Measurements from ENCODE around the gene BCL2L2. TPM values are rescaled to one million over a fixed set of nuclear protein-coding genes. Genes with fewer than 3 reads are reported as not detected.

BCL2L2 gene
- total and polyA plus RNA-seq, 9 of the 15 experiments (the other 6 are each of a cell fraction or from before 2014, with no cell fraction given) = 2.6 to 32.5 (median 14.7) TPM

- no peak for TF ChIP-seq ZNF778 (CRISPR knock-in tag; IDR thresholded peaks at IDR 0.05)
- TF ChIP-seq THRAP3 (IDR thresholded peaks at IDR 0.05; ENCODE audit: borderline replicate concordance) = no peak; the same call in 1 of the 2 replicates
- TF ChIP-seq SMAD4 (CRISPR knock-in tag; conservative IDR thresholded peaks at IDR 0.05) = peak; percentile 42; the same call in 1 of the 2 replicates
- peak; percentile 39; the same call in 1 of the 2 replicates for TF ChIP-seq MAX (CRISPR knock-in tag; IDR thresholded peaks at IDR 0.05)
- TF ChIP-seq ZNF239 (CRISPR knock-in tag; IDR thresholded peaks at IDR 0.05) = no peak
- TF ChIP-seq ATF3 (IDR thresholded peaks at IDR 0.05) = no peak
- TF ChIP-seq ATF3 (CRISPR knock-in tag; conservative IDR thresholded peaks at IDR 0.05) = no peak
- no peak for TF ChIP-seq MCM2 (IDR thresholded peaks at IDR 0.05; ENCODE audit: low read depth)
- no peak for TF ChIP-seq CLOCK (CRISPR knock-in tag; IDR thresholded peaks at IDR 0.05; ENCODE audit: borderline replicate concordance)
- peak; percentile 96 for TF ChIP-seq PBX2 (CRISPR knock-in tag; IDR thresholded peaks at IDR 0.05; ENCODE audit: low read depth)
- peak; percentile 100 for TF ChIP-seq PBX2 (tag; conservative IDR thresholded peaks at IDR 0.05; ENCODE audit: low read depth)
- TF ChIP-seq FOXK1 (CRISPR knock-in tag; IDR thresholded peaks at IDR 0.05; ENCODE audit: borderline replicate concordance) = 0 out of 2 replicates have a peak, but pooled peaks have one; percentile 52
- peak; percentile 77 for TF ChIP-seq SUPT5H (IDR thresholded peaks at IDR 0.05)
- no peak; the same call in 1 of the 2 replicates for TF ChIP-seq ARID1B (IDR thresholded peaks at IDR 0.05)
- TF ChIP-seq HMGN3 (IDR thresholded peaks at IDR 0.05; ENCODE audit: borderline replicate concordance, extremely low read depth, insufficient read length, low read depth, low read length) = peak; percentile 7
- TF ChIP-seq ZNF175 (CRISPR knock-in tag; IDR thresholded peaks at IDR 0.05; ENCODE audit: low read depth) = peak; percentile 78; the same call in 1 of the 2 replicates
- no peak for TF ChIP-seq PRPF4 (IDR thresholded peaks at IDR 0.05; ENCODE audit: insufficient read depth, low read depth, low read length, poor library complexity, severe bottlenecking)
- peak; percentile 38; the same call in 1 of the 2 replicates for TF ChIP-seq FOXJ2 (tag; IDR thresholded peaks at IDR 0.05)
Observed at GRCh38 chr14:23320584-23321571, 14.2 kb downstream of the BCL2L2 start, which contains the start of gene PABPN1 (continued).

All from K562 (cell line).